Uterus (tissue), 4 donors: ENCODE measurements around the gene PGAM2. TPM values are rescaled to one million over a fixed set of nuclear protein-coding genes. Genes with fewer than 3 reads are reported as not detected.
"Not testable (repeated sequence)": the region's sequence is repeated elsewhere in the genome, so short reads cannot be mapped to it uniquely, and the experiment has no call there.

Experiments
- DNase-seq, 2 donors: peaks; one replicate each; pipeline ENCODE4 v3.0.0-alpha.2; 2019 to 2020
- H3K27ac ChIP-seq, 2 donors: fragments of 200-600 bp; sonication (generic); 1 replicate in 1 of 2; 2 replicates in 1 of 2; pipeline ENCODE4 v1.5.1; 2016 to 2018
- H3K27me3 ChIP-seq, 2 donors: fragments of 200-600 bp; sonication (generic); one replicate each; pipeline ENCODE4 v1.5.1; 2018 to 2019; ENCODE audit warnings: control low read depth in 1 of 2
- H3K36me3 ChIP-seq, 2 donors: fragments of 200-600 bp; sonication (generic); one replicate each; pipeline ENCODE4 v1.5.1; 2019; ENCODE audit warnings: control low read depth in 1 of 2
- H3K4me1 ChIP-seq, 2 donors: fragments of 200-600 bp; sonication (generic); one replicate each; pipeline ENCODE4 v1.5.1; 2018 to 2019; ENCODE audit warnings: control low read depth in 1 of 2
- H3K4me3 ChIP-seq, 2 donors: fragments of 200-600 bp; sonication (generic); 1 replicate in 1 of 2; 2 replicates in 1 of 2; pipeline ENCODE4 v1.5.1; 2018 to 2019; ENCODE audit warnings: mild to moderate bottlenecking in 1 of 2
- H3K9me3 ChIP-seq, 2 donors: fragments of 200-600 bp; sonication (generic); one replicate each; pipeline ENCODE4 v1.5.1; 2019; ENCODE audit warnings: control low read depth in 1 of 2
- CTCF ChIP-seq, 4 experiments: fragments of 200-600 bp in 2 of 4; fragments of 450-650 bp in 2 of 4; sonication (generic) in 2 of 4; IDR thresholded peaks; one replicate each; pipeline ENCODE4 v1.5.1; 2016 to 2019; ENCODE audit warnings: antibody characterized with exemption in 4 of 4, mild to moderate bottlenecking in 2 of 4, moderate library complexity in 1 of 4
- POLR2A ChIP-seq, 2 donors: fragments of 450-650 bp; IDR thresholded peaks; one replicate each; pipeline ENCODE4 v1.6.1; 2016; ENCODE audit warnings: antibody characterized with exemption in 2 of 2, mild to moderate bottlenecking in 1 of 2, moderate library complexity in 1 of 2
- intact Hi-C: fragments of 100-400 bp; cut with DNase I; formaldehyde crosslinking; loops from one replicate; pipeline ENCODE4 v1.15.1; 2023; ENCODE audit warnings: low total_unique reads
- microRNA-seq: library from miRNA; unstranded; fragments of <30 nt; microRNA quantifications from one replicate; pipeline ENCODE4, GENCODE V29; 2016; ENCODE audit warnings: borderline microRNAs expressed, borderline replicate concordance
- total RNA-seq, 4 donors: library from RNA; depleted of rRNA in 3 of 4; stranded (reverse); fragments of >200 nt in 3 of 4; gene quantifications; one replicate each; pipeline versions ENCODE4 v1.1.0 to v1.2.4, GENCODE V29; 2014 to 2023
- donor health status: DM: yes; HTN: yes; CAD: no.

Gene PGAM2
- total RNA-seq, 4 donors from 2014 or later: 0.76 to 1.4 TPM; not detected in 2

- H3K9me3 ChIP-seq, H3K27me3 ChIP-seq, H3K4me3 ChIP-seq, H3K27ac ChIP-seq, intact Hi-C loops, H3K36me3 ChIP-seq, H3K4me1 ChIP-seq, DNase-seq: not testable (repeated sequence)
Measured at GRCh38 chr7:44031319-44031718, 34.0 kb downstream of the PGAM2 start.

- H3K9me3 ChIP-seq, DNase-seq, H3K27ac ChIP-seq, H3K4me1 ChIP-seq, intact Hi-C loops, H3K4me3 ChIP-seq, H3K27me3 ChIP-seq, H3K36me3 ChIP-seq: not testable (repeated sequence)
Measured at GRCh38 chr7:44030029-44030428, 35.3 kb downstream of the PGAM2 start.

GRCh38 chr7:44029433-44029832 lies 35.9 kb downstream of the PGAM2 start:
- H3K36me3 ChIP-seq, H3K27me3 ChIP-seq, intact Hi-C loops, H3K27ac ChIP-seq, H3K4me3 ChIP-seq, H3K4me1 ChIP-seq, H3K9me3 ChIP-seq, DNase-seq: not testable (repeated sequence)

GRCh38 chr7:44022796-44023467 lies 42.4 kb downstream of the PGAM2 start:
- intact Hi-C loops: not testable (repeated sequence)

GRCh38 chr7:44022069-44022468 lies 43.3 kb downstream of the PGAM2 start:
- H3K9me3 ChIP-seq, H3K36me3 ChIP-seq, H3K27me3 ChIP-seq, intact Hi-C loops, H3K27ac ChIP-seq, DNase-seq, H3K4me1 ChIP-seq, H3K4me3 ChIP-seq: not testable (repeated sequence)

More at GRCh38 chr7:44022796-44023467, 42.4 kb downstream of the PGAM2 start:
- H3K9me3 ChIP-seq, H3K27me3 ChIP-seq, H3K4me3 ChIP-seq, H3K4me1 ChIP-seq, DNase-seq, H3K36me3 ChIP-seq, H3K27ac ChIP-seq: not testable (repeated sequence)

GRCh38 chr7:44019825-44020224 lies 45.5 kb downstream of the PGAM2 start:
- H3K4me3 ChIP-seq, H3K9me3 ChIP-seq, H3K4me1 ChIP-seq, intact Hi-C loops, H3K36me3 ChIP-seq, H3K27me3 ChIP-seq, DNase-seq: not testable (repeated sequence)
- H3K27ac ChIP-seq: peak overlapping the region; percentile 71 to 78

- TF ChIP-seq POLR2A (IDR thresholded peaks at IDR 0.05) (peak; percentile 37 to 43), CTCF (IDR thresholded peaks at IDR 0.05) (peak; percentile 68 to 87 (median 72))
- DNase-seq: peak; percentile 97 to 99
- Histone ChIP-seq H3K27ac (peak overlapping the region; percentile 71 to 78), H3K4me3 (peak overlapping the region; percentile 77 to 94)
- H3K4me1 ChIP-seq, H3K36me3 ChIP-seq, H3K9me3 ChIP-seq, intact Hi-C loops, H3K27me3 ChIP-seq: not testable (repeated sequence)
Measured at GRCh38 chr7:44018857-44019807, 46.2 kb downstream of the PGAM2 start.

GRCh38 chr7:44015090-44015489 lies 50.3 kb downstream of the PGAM2 start:
- H3K27me3 ChIP-seq, intact Hi-C loops, H3K27ac ChIP-seq, H3K4me3 ChIP-seq, H3K36me3 ChIP-seq, H3K4me1 ChIP-seq, H3K9me3 ChIP-seq, DNase-seq: not testable (repeated sequence)

Small RNA genes within 50 kb of the gene (microRNA-seq; reads per million reads assigned to microRNA genes)
- not detected for gene MIR6837
- 1.5 reads per million for gene MIR6838

Other genes starting within 250 kb of the PGAM2 start
- gene MRPS24, start 196.1 kb downstream of the PGAM2 start, total RNA-seq: 100 to 1,000 TPM in 2 of 4 donors, 10 to 100 TPM in 2; 34.2 to 134 (median 91.1) TPM
- gene URGCP, start 159.0 kb downstream of the PGAM2 start, total RNA-seq: 10 to 100 TPM; 13.1 to 44.8 (median 28.9) TPM
- gene UBE2D4, start 139.1 kb downstream of the PGAM2 start, total RNA-seq: 10 to 100 TPM in 3 of 4 donors, 1 to 10 TPM in 1; 5.1 to 23.8 (median 16.5) TPM
- not detected for gene SPDYE1, start 67.7 kb downstream of the PGAM2 start, total RNA-seq
- 100 to 1,000 TPM in 1 of 4 donors, 10 to 100 TPM in 3; 71.5 to 113 (median 91.0) TPM for gene DBNL, start 20.9 kb downstream of the PGAM2 start, total RNA-seq
- 10 to 100 TPM; 10.6 to 33.6 (median 23.6) TPM for gene POLM, start 17.0 kb upstream of the PGAM2 start, total RNA-seq
- 100 to 1,000 TPM in 3 of 4 donors, 10 to 100 TPM in 1; 88.9 to 395 (median 303) TPM for gene AEBP1, start 38.8 kb upstream of the PGAM2 start, total RNA-seq
- gene POLD2, start 58.0 kb upstream of the PGAM2 start, total RNA-seq: 10 to 100 TPM; 12.9 to 73.3 (median 33.7) TPM
- not detected for gene MYL7, start 75.8 kb upstream of the PGAM2 start, total RNA-seq
- 1 to 10 TPM in 2 of 4 donors, under 1 TPM in 1, not detected in 1; 0.29 to 2.6 (median 1.8) TPM for gene GCK, start 123.9 kb upstream of the PGAM2 start, total RNA-seq
- gene YKT6, start 135.4 kb upstream of the PGAM2 start, total RNA-seq: 10 to 100 TPM; 12.4 to 85.3 (median 49.4) TPM